GM19328 (cell line): ENCODE results near the gene ZKSCAN2.

ENCODE experiments used
- ATAC-seq: cut with Tn5 transposase; IDR thresholded peaks from one replicate; pipeline ENCODE4 v1.9.1; 2021; ENCODE audit warnings: mild to moderate bottlenecking, moderate library complexity; ENCODE audit not compliant: unreplicated experiment

Gene ZKSCAN2

GRCh38 chr16:25224731-25225319 lies 32.8 kb downstream of the ZKSCAN2 start:
- no peak for ATAC-seq

GRCh38 chr16:25223964-25224363 lies 33.7 kb downstream of the ZKSCAN2 start:
- no peak for ATAC-seq

- ATAC-seq = no peak
Observed at GRCh38 chr16:25222959-25223358, 34.7 kb downstream of the ZKSCAN2 start.

GRCh38 chr16:25219070-25219737 lies 38.4 kb downstream of the ZKSCAN2 start:
- ATAC-seq = no peak

GRCh38 chr16:25217921-25218320 lies 39.7 kb downstream of the ZKSCAN2 start:
- ATAC-seq = no peak

- ATAC-seq = no peak
Observed at GRCh38 chr16:25217112-25217511, 40.5 kb downstream of the ZKSCAN2 start.

GRCh38 chr16:25213709-25214397 lies 43.8 kb downstream of the ZKSCAN2 start:
- no peak for ATAC-seq

GRCh38 chr16:25212636-25213035 lies 45.0 kb downstream of the ZKSCAN2 start:
- no peak for ATAC-seq

- ATAC-seq = no peak
Observed at GRCh38 chr16:25210758-25211157, 46.9 kb downstream of the ZKSCAN2 start.

- no peak for ATAC-seq
Observed at GRCh38 chr16:25199457-25199856, 58.2 kb downstream of the ZKSCAN2 start.

GRCh38 chr16:25198021-25198420 lies 59.6 kb downstream of the ZKSCAN2 start:
- no peak for ATAC-seq

GRCh38 chr16:25194273-25194878 lies 63.3 kb downstream of the ZKSCAN2 start:
- no peak for ATAC-seq

GRCh38 chr16:25192096-25192495 lies 65.5 kb downstream of the ZKSCAN2 start:
- no peak for ATAC-seq

GRCh38 chr16:25189305-25189704 lies 68.3 kb downstream of the ZKSCAN2 start:
- ATAC-seq = no peak

- no peak for ATAC-seq
Observed at GRCh38 chr16:25187491-25187795, 70.2 kb downstream of the ZKSCAN2 start.
